Activated naive CD4-positive, alpha-beta T cell treated with anti-CD3 and anti-CD28 coated beads for 36 hours (primary cell): ENCODE measurements around the gene RHBDL1. TPM values are rescaled to one million over a fixed set of nuclear protein-coding genes. Genes with fewer than 3 reads are reported as not detected.
A peak's percentile ranks its signal among the peaks of the same experiment; 100 is the strongest.

Experiments
- CTCF ChIA-PET: fragments of 350-600 bp; sonication (Branson Sonifier 250); formaldehyde crosslinking; loops from one replicate; lab custom pipeline; 2021; ENCODE audit warnings: antibody characterized with exemption; lab: Charles Lee
- DNase-seq: peaks from one replicate; pipeline ENCODE4 v3.0.0-alpha.2; 2020
- H3K27ac Mint-ChIP-seq: one replicate; pipeline ENCODE4 v1.8.0; 2021; ENCODE audit warnings: mild to moderate bottlenecking, mixed read lengths
- H3K27me3 Mint-ChIP-seq: one replicate; pipeline ENCODE4 v1.8.0; 2021; ENCODE audit warnings: low read depth, mixed read lengths
- H3K36me3 Mint-ChIP-seq: one replicate; pipeline ENCODE4 v1.8.0; 2021; ENCODE audit warnings: low read depth, mixed read lengths
- H3K4me1 Mint-ChIP-seq: one replicate; pipeline ENCODE4 v1.8.0; 2021; ENCODE audit warnings: low read depth, mixed read lengths
- H3K4me3 Mint-ChIP-seq: one replicate; pipeline ENCODE4 v1.8.0; 2021; ENCODE audit warnings: mild to moderate bottlenecking, moderate library complexity, mixed read lengths
- H3K9me3 Mint-ChIP-seq: one replicate; pipeline ENCODE4 v1.8.0; 2021; ENCODE audit warnings: mixed read lengths
- intact Hi-C: fragments of 100-400 bp; cut with micrococcal nuclease; formaldehyde crosslinking; loops from one replicate; pipeline ENCODE4 v1.15.1; 2023
- total RNA-seq, 2 experiments: library from RNA; stranded (reverse); gene quantifications; one replicate each; pipeline ENCODE4 v1.2.3, GENCODE V29; 2021

Gene RHBDL1
- total RNA-seq, 2 experiments from 2014 or later, result 0.60 to 0.94 TPM

DNA sequence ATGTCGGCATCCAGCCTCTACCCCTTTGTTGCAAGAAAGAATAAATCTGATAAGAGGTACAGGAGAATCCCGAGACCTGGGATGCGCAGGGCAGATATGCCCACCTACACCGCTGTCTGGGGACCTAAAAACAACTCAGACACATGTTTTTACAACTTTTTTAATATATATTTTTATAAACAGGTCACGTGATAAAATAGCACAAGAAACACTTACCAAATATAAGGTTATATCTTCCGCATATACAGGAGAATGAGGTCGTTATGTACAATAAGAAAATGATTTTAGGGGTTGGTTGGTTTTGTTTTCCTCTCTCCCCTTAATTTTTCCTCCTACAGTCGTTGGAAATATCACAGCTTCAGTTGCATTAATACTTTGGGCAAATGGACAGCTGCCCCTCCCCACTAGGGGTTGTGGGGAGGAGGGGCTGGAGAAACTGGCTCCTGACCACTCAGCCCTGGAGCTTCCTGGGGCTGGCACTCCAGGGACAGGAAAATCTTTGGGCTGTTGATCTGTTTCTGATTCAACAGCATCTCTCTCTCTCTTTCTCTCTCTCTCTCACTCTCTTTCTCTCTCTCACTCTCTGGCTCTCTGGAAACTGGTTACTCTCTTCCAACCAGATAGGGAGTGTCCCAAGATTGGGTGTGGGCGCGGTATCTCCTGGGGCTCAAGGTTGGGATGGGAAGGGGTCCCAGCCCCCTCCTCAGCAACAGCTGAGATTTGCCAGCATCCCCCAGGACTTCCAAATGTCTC is 17.1 kb downstream of the RHBDL1 start:
- no peak overlapping the region for H3K27ac Mint-ChIP-seq
- CTCF ChIA-PET, result no interaction called here
- H3K36me3 Mint-ChIP-seq, result peaks cover 1% of the 10 kb centered on the region
- no peaks in the 10 kb centered on the region for H3K9me3 Mint-ChIP-seq
- H3K4me1 Mint-ChIP-seq, result peaks cover 38% of the 10 kb centered on the region
- DNase-seq, result no peak
- H3K4me3 Mint-ChIP-seq, result no peak overlapping the region
- H3K27me3 Mint-ChIP-seq, result no peaks in the 10 kb centered on the region
- intact Hi-C loops, result no loop called here

GRCh38 chr16:693364-693763 is 17.9 kb downstream of the RHBDL1 start:
- DNase-seq, result no peak
- CTCF ChIA-PET, result no interaction called here
- H3K9me3 Mint-ChIP-seq, result no peaks in the 10 kb centered on the region
- H3K36me3 Mint-ChIP-seq, result no peaks in the 10 kb centered on the region
- no peak overlapping the region for H3K27ac Mint-ChIP-seq
- peak overlapping the region; percentile 9 for H3K4me3 Mint-ChIP-seq
- H3K27me3 Mint-ChIP-seq, result no peaks in the 10 kb centered on the region
- intact Hi-C loops, result no loop called here
- peaks cover 35% of the 10 kb centered on the region for H3K4me1 Mint-ChIP-seq

DNA sequence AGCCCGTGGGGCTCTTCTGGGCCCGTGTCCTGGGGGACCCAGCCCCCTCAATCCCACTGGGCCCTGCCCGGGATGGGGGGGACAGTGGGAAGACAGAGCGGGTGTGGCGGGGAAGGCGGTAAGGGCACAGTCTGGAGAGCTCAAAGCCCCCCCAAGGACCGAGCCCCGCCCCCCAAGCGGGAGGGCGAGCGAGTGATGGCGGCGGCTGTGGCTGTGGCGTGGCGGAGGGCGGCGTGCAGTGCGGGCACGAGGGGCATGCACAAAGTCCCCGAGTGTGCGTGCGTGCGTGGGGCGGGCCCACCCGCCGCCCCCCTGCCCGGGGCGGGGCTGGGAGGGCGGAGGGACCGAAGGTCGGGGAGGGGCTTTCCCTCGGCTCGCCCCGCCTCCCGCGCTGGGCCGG is 18.3 kb downstream of the RHBDL1 start:
- H3K4me1 Mint-ChIP-seq, result peaks cover 32% of the 10 kb centered on the region

DNA sequence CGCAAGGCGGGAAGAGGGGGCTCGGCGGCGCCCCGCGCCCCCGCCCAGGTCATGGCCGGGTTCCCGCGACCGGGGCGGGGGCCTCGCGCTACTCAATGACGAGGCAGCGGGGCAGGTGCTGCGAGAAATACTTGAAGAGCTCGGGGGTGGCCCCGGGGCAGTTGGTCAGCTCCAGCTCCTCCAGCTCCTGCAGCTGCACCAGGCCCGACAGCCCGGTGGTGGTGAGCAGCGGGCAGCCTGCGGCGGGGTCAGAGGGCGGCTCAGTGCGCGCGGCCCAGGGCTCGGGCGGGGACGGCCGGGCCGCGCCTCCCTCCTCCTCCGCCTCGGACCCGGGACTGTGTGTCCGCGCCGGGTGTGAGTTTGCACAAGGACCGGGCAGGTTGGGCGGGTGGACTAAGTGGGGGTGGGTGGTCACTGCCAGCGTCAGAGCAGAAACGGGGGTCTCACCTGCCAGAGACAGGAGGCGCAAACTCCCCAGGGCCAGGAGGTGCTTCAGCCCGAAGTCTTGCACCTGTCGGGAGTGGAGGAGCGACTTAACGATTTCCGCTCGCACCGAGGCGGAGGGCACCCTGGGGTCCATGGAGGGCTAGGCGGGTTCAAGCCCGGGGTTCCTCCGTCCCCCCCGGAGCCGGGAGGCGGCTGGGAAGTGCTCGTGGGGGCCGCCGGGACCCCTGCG is 18.9 kb downstream of the RHBDL1 start:
- H3K27me3 Mint-ChIP-seq, result no peaks in the 10 kb centered on the region
- peaks cover 27% of the 10 kb centered on the region for H3K4me1 Mint-ChIP-seq
- intact Hi-C loops, result no loop called here
- CTCF ChIA-PET, result no interaction called here
- no peaks in the 10 kb centered on the region for H3K36me3 Mint-ChIP-seq
- no peak for DNase-seq
- H3K4me3 Mint-ChIP-seq, result peak overlapping the region; percentile 62
- H3K27ac Mint-ChIP-seq, result no peak overlapping the region
- no peaks in the 10 kb centered on the region for H3K9me3 Mint-ChIP-seq

More for the DNA sequence above, 18.3 kb downstream of the RHBDL1 start:
- Mint-ChIP-seq H3K27me3 (no peaks in the 10 kb centered on the region), H3K36me3 (no peaks in the 10 kb centered on the region), H3K9me3 (no peaks in the 10 kb centered on the region), H3K4me3 (no peak overlapping the region), H3K27ac (no peak overlapping the region)
- CTCF ChIA-PET, result no interaction called here
- intact Hi-C loops, result no loop called here
- DNase-seq, result no peak

GRCh38 chr16:694863-695354 is 19.4 kb downstream of the RHBDL1 start:
- intact Hi-C loops, result no loop called here
- CTCF ChIA-PET, result interaction anchor here (0.6 to 1.6 kb wide), 4 partner anchors 13 to 1969 kb away, joined by 3 to 4 read pairs (median 3); no protein-coding TSS in a partner anchor
- no peak overlapping the region for H3K27ac Mint-ChIP-seq
- H3K36me3 Mint-ChIP-seq, result no peaks in the 10 kb centered on the region
- no peak for DNase-seq
- H3K4me1 Mint-ChIP-seq, result peaks cover 24% of the 10 kb centered on the region
- no peaks in the 10 kb centered on the region for H3K9me3 Mint-ChIP-seq
- peak overlapping the region; percentile 41 for H3K4me3 Mint-ChIP-seq
- no peaks in the 10 kb centered on the region for H3K27me3 Mint-ChIP-seq

DNA sequence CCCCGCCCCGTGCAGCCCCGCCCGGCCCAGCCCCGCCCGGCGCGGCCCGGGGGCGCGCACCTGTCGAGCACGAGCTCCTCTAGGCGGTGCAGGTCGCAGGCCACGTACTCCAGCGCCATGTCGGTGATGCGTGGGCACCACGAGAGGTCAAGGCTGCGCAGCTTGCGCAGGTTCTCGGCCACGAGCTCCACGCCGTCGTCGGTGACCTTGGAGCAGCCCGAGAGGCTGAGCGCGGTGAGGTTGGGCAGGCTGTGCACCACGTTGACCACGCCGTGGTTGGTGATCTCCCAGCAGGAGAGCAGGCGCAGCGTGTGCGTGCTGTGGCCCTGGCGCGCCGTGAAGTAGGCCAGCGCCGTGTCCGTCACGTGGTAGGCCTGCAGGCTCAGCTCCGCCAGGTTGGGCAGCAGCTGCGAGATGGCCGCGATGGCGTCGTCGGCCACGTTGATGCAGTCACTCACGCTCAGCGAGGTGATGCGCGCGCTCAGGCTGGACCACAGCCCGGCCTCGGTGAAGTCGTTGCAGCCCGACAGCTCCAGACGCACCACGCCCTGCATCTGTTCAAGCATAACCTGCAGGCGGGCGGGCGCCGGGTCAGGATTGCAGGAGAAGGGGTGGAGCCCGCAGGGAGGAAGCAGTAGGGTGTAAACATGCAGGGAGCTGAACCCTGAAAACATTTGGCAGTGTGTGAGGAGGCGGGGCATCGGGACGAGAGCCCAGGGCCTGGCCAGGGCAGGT is 20.1 kb downstream of the RHBDL1 start:
- intact Hi-C loops, result no loop called here
- no peaks in the 10 kb centered on the region for H3K27me3 Mint-ChIP-seq
- peak overlapping the region; percentile 71 for H3K4me3 Mint-ChIP-seq
- DNase-seq, result peak; percentile 69
- no peaks in the 10 kb centered on the region for H3K36me3 Mint-ChIP-seq
- peak overlapping the region; percentile 30 for H3K27ac Mint-ChIP-seq
- CTCF ChIA-PET, result interaction anchor here (0.6 to 1.6 kb wide), 5 partner anchors 12 to 1968 kb away, joined by 3 to 4 read pairs (median 3); no protein-coding TSS in a partner anchor
- no peaks in the 10 kb centered on the region for H3K9me3 Mint-ChIP-seq
- H3K4me1 Mint-ChIP-seq, result peaks cover 22% of the 10 kb centered on the region

DNA sequence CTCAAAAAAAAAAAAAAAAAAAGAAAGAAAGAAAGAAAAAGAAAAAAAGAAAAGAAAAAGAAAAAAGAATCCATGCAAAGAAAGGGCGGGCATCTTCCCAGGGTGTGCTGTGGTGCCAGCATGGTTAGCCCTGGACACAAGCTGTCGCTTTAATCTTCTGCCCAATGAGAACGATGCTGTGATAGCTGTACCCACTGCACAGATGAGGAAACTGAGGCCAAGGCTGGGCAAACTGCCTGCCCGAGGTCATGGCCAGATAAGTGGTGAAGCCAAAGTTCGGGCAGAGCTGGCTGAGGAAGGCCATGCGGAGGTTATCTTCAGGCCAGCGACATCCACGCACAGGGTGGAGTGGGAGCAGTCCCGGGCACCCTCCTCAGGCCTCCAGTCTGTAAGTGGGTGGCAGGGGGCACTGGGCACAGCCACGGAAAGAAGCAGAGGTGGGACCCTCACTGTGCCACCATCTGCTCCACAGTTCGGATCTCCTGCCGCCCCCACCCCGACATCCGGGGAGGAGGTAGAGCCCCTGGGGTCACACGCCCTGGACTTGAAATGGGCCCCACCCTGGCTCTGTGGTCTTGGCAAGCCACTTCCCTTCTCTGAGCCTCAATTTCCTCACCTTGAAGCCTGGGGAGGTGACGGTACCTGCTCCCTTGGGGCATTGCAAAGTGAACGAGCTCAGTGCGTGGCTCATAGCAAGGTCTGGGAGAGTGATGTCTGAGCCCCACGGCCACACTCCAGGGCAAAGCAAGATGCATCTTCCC is 23.6 kb downstream of the RHBDL1 start:
- Mint-ChIP-seq H3K27ac (no peak overlapping the region), H3K9me3 (no peaks in the 10 kb centered on the region)

GRCh38 chr16:700684-701584 is 25.5 kb downstream of the RHBDL1 start:
- peaks cover 10% of the 10 kb centered on the region for H3K4me1 Mint-ChIP-seq
- no peak overlapping the region for H3K27ac Mint-ChIP-seq
- CTCF ChIA-PET, result interaction anchor here (1.0 kb wide), 1 partner anchor 11 kb away, joined by 5 read pairs; no protein-coding TSS in a partner anchor

More for the DNA sequence above, 23.6 kb downstream of the RHBDL1 start:
- CTCF ChIA-PET, result no interaction called here
- H3K36me3 Mint-ChIP-seq, result no peaks in the 10 kb centered on the region
- H3K27me3 Mint-ChIP-seq, result peaks cover 23% of the 10 kb centered on the region
- intact Hi-C loops, result no loop called here
- no peak for DNase-seq
- H3K4me3 Mint-ChIP-seq, result no peak overlapping the region
- peaks cover 18% of the 10 kb centered on the region for H3K4me1 Mint-ChIP-seq

GRCh38 chr16:702341-702740 is 26.9 kb downstream of the RHBDL1 start:
- peaks cover 38% of the 10 kb centered on the region for H3K27me3 Mint-ChIP-seq
- intact Hi-C loops, result no loop called here
- no peak overlapping the region for H3K4me3 Mint-ChIP-seq
- CTCF ChIA-PET, result no interaction called here
- no peak for DNase-seq
- no peak overlapping the region for H3K27ac Mint-ChIP-seq
- H3K4me1 Mint-ChIP-seq, result peaks cover 6% of the 10 kb centered on the region
- H3K9me3 Mint-ChIP-seq, result no peaks in the 10 kb centered on the region
- H3K36me3 Mint-ChIP-seq, result no peaks in the 10 kb centered on the region

More at GRCh38 chr16:700684-701584, 25.5 kb downstream of the RHBDL1 start:
- DNase-seq, result no peak
- no peak overlapping the region for H3K4me3 Mint-ChIP-seq
- H3K36me3 Mint-ChIP-seq, result no peaks in the 10 kb centered on the region
- peaks cover 26% of the 10 kb centered on the region for H3K27me3 Mint-ChIP-seq
- intact Hi-C loops, result no loop called here
- H3K9me3 Mint-ChIP-seq, result no peaks in the 10 kb centered on the region

GRCh38 chr16:703406-703805 is 27.9 kb downstream of the RHBDL1 start:
- CTCF ChIA-PET, result interaction anchor here (0.6 to 1.1 kb wide), 2 partner anchors 9 to 28 kb away, joined by 3 to 4 read pairs; no protein-coding TSS in a partner anchor
- Mint-ChIP-seq H3K27me3 (peaks cover 45% of the 10 kb centered on the region), H3K36me3 (no peaks in the 10 kb centered on the region), H3K4me3 (no peak overlapping the region), H3K4me1 (peaks cover 6% of the 10 kb centered on the region), H3K9me3 (no peaks in the 10 kb centered on the region), H3K27ac (no peak overlapping the region)
- no peak for DNase-seq
- intact Hi-C loops, result no loop called here

DNA sequence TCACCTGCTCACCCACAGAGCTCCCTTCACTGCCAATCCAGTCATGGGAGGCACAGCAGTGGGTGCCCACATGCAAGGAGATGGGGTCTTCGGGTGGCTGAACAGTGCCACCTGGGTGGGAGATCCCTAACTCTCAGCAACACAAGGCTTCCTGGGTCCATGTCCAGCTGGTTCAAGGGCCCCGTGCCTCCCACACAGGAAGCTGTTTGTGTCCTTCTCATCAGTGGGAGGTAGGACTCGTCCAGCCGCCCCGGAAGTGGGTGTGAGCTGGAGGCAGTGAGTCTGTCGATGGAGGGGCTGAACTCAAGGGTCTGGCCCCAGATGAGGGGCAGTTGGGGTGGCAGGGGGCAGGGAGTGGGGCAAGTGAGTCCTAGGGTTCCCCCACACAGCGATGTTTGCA is 28.6 kb downstream of the RHBDL1 start:
- CTCF ChIA-PET, result interaction anchor here (1.1 kb wide), 1 partner anchor 8 kb away, joined by 4 read pairs; no protein-coding TSS in a partner anchor
- peaks cover 6% of the 10 kb centered on the region for H3K4me1 Mint-ChIP-seq
- no peaks in the 10 kb centered on the region for H3K36me3 Mint-ChIP-seq
- no peak overlapping the region for H3K4me3 Mint-ChIP-seq
- H3K27me3 Mint-ChIP-seq, result peaks cover 51% of the 10 kb centered on the region
- intact Hi-C loops, result no loop called here
- H3K9me3 Mint-ChIP-seq, result no peaks in the 10 kb centered on the region
- DNase-seq, result no peak
- H3K27ac Mint-ChIP-seq, result no peak overlapping the region
